BJ (cell line): ENCODE measurements around the gene PTTG1IP. TPM values are rescaled to one million over a fixed set of nuclear protein-coding genes. Genes with fewer than 3 reads are reported as not detected.

Experiments used
- CTCF ChIA-PET: fragments of 350-600 bp; formaldehyde crosslinking; extraction: SDS; loops from one replicate; lab custom pipeline; 2021; ENCODE audit warnings: antibody characterized with exemption, inconsistent platforms; lab: Yijun Ruan, JAX
- POLR2A ChIA-PET: fragments of 300-600 bp; sonication (Branson Sonifier 250); formaldehyde crosslinking; extraction: SDS; loops from one replicate; lab custom pipeline; 2021; ENCODE audit warnings: antibody characterized with exemption; lab: Charles Lee
- DNase-seq: peaks from one replicate; pipeline ENCODE4 v3.0.0-alpha.2; 2011; ENCODE audit warnings: low read depth
- H3K27me3 ChIP-seq: 2 replicates; pipeline ENCODE4 v1.6.0; 2011; ENCODE audit warnings: low read length; ENCODE audit not compliant: control insufficient read depth, insufficient read depth
- H3K36me3 ChIP-seq: 2 replicates; pipeline ENCODE4 v1.5.1; 2011; ENCODE audit warnings: low read length; ENCODE audit not compliant: control insufficient read depth, insufficient read depth
- H3K4me3 ChIP-seq: 2 replicates; pipeline ENCODE4 v1.5.1; 2011; ENCODE audit warnings: low read depth, mild to moderate bottlenecking, control low read depth, low read length
- CTCF ChIP-seq: IDR thresholded peaks from 2 replicates; pipeline ENCODE4 v1.5.1; 2011; ENCODE audit warnings: low read depth, mild to moderate bottlenecking, control low read depth, inconsistent platforms, low read length, moderate library complexity; ENCODE audit not compliant: insufficient read depth
- polyA plus RNA-seq: library from polyadenylated mRNA; depleted of rRNA; stranded (reverse); fragments of >200 nt; gene quantifications from 2 replicates; pipeline ENCODE4 v1.2.3, GENCODE V29; 2011

The PTTG1IP gene
- polyA plus RNA-seq, 1 experiment: 249 TPM

- DNase-seq: no peak
- Histone ChIP-seq H3K27me3 (no peaks in the 10 kb centered on the region), H3K4me3 (peak overlapping the region; percentile 77), H3K36me3 (peaks cover 9% of the 10 kb centered on the region)
- TF ChIP-seq CTCF: no peak
- ChIA-PET POLR2A (no interaction called here), CTCF (interaction anchor here (0.9 to 3.4 kb wide), 7 partner anchors 9 to 334 kb away, joined by 3 to 26 read pairs (median 7); no protein-coding TSS in a partner anchor)
Observed at GRCh38 chr21:44802396-44803153, 70.9 kb downstream of the PTTG1IP start.

GRCh38 chr21:44801468-44802395, 71.8 kb downstream of the PTTG1IP start, which contains the start of gene UBE2G2:
TSS of gene UBE2G2 (minus strand) at chr21:44801820. CDS start at chr21:44801748, 72 bp downstream.
- no peaks in the 10 kb centered on the region for H3K27me3 ChIP-seq
- H3K36me3 ChIP-seq: peaks cover 6% of the 10 kb centered on the region
- CTCF ChIA-PET: interaction anchor here (0.9 to 3.4 kb wide), 11 partner anchors 8 to 335 kb away, joined by 3 to 26 read pairs (median 6); partner anchors contain the start of gene PTTG1IP
- peak within 1 kb of the TSS; percentile 77 for H3K4me3 ChIP-seq
- no peak for DNase-seq
- TF ChIP-seq CTCF: no peak
- POLR2A ChIA-PET: interaction anchor here (1.0 kb wide), 1 partner anchor 72 kb away, joined by 4 read pairs; the partner anchor contains the start of gene PTTG1IP

- Histone ChIP-seq H3K27me3 (no peaks in the 10 kb centered on the region), H3K36me3 (peaks cover 4% of the 10 kb centered on the region), H3K4me3 (peak overlapping the region; percentile 77)
- no peak; the same call in 1 of the 2 replicates for TF ChIP-seq CTCF
- ChIA-PET CTCF (interaction anchor here (0.6 to 3.4 kb wide), 13 partner anchors 8 to 336 kb away, joined by 3 to 26 read pairs (median 6); partner anchors contain the start of gene PTTG1IP), POLR2A (interaction anchor here (1.0 kb wide), 1 partner anchor 73 kb away, joined by 4 read pairs; the partner anchor contains the start of gene PTTG1IP)
- DNase-seq: no peak
Observed at GRCh38 chr21:44800971-44801467, 72.5 kb downstream of the PTTG1IP start.

GRCh38 chr21:44800103-44800502, 73.4 kb downstream of the PTTG1IP start:
- peak; percentile 64 for TF ChIP-seq CTCF
- Histone ChIP-seq H3K4me3 (peak overlapping the region; percentile 77; the same call in 1 of the 2 replicates), H3K36me3 (peaks cover 4% of the 10 kb centered on the region), H3K27me3 (no peaks in the 10 kb centered on the region)
- DNase-seq: no peak
- ChIA-PET POLR2A (no interaction called here), CTCF (interaction anchor here (0.6 to 3.4 kb wide), 12 partner anchors 10 to 316 kb away, joined by 3 to 26 read pairs (median 5); partner anchors contain the start of gene PTTG1IP)
